GM12891 (cell line): ENCODE measurements around the gene SKIDA1.

Source experiments
- POLR2AphosphoS5 ChIP-seq: IDR thresholded peaks from 2 replicates; pipeline ENCODE4 v1.6.1; 2011; ENCODE audit warnings: low read depth, low read length, control low read depth
- TAF1 ChIP-seq: IDR thresholded peaks from 2 replicates; pipeline ENCODE4 v1.6.1; 2011; ENCODE audit warnings: low read depth, low read length, control low read depth

DNA sequence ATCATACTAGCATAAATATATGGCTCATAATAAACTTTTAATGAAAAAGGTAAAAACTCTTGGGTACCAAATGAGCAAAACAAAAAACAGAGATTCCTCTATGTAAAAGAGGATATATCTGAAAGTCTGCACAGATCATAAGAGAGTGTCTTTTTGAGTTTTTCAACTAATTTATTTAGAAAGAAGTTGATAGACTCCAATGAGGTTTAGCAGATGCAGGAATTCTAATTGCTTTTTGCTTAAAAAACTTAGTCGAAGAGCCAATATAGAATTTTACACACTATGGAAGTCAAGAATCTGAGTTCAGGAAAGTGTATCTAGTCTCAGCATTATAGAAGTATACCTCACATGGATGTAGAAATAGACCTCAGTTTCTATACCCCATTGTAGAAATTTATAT, 5.2 kb upstream of the SKIDA1 start:
- TF ChIP-seq TAF1 (no peak), POLR2AphosphoS5 (no peak)
